ENCODE results near the gene LRRK1. TPM values are rescaled to one million over a fixed set of nuclear protein-coding genes. Genes with fewer than 3 reads are reported as not detected.

The LRRK1 gene
- total RNA-seq, 2 experiments from 2014 or later, result 0.29 to 0.30 TPM

DNA sequence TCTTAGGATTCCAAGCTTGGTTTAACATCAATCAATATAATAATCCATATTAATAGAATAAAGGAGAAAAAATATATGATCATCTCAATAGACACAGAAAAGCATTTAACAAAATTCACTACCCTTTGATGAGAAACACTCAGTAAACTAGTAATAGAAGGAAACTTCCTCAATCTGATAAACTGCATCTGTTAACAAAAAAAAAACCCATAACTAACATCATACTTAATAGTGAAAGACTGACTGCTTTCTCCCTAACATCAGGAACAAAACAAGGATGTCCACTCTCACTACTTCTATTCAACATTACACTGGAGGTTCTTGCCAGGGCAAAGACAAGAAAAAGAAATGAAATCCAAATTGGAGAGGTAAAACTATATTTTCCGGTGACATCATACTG lies 30.5 kb downstream of the LRRK1 start:
- no peak overlapping the region for H3K4me3 Mint-ChIP-seq
- no peak for DNase-seq
- no peaks in the 10 kb centered on the region for H3K4me1 Mint-ChIP-seq
- no peaks in the 10 kb centered on the region for H3K9me3 Mint-ChIP-seq
- H3K27me3 Mint-ChIP-seq, result peaks cover 27% of the 10 kb centered on the region
- no peaks in the 10 kb centered on the region for H3K36me3 Mint-ChIP-seq
- H3K27ac Mint-ChIP-seq, result no peak overlapping the region

DNA sequence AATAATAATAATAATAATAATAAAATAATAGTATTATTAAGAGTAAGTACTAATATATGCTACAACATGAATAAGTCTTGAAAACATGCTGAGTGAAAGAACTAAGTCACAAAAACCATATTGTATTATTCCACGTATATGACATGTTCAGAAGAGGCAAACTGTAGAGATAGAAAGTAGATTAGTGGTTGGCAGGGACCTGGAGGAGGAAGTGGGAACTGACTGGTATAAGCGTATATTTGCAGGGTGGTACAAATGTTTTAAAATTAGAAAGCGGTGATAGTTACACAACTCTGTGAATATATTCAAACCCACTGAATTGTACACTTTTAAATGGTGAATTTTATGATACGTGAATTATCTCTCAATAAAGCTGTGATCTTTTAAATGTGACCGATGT lies 32.8 kb downstream of the LRRK1 start:
- Mint-ChIP-seq H3K27me3 (peaks cover 32% of the 10 kb centered on the region), H3K4me1 (no peaks in the 10 kb centered on the region), H3K27ac (no peak overlapping the region), H3K4me3 (no peak overlapping the region), H3K9me3 (no peaks in the 10 kb centered on the region), H3K36me3 (no peaks in the 10 kb centered on the region)
- no peak for DNase-seq

DNA sequence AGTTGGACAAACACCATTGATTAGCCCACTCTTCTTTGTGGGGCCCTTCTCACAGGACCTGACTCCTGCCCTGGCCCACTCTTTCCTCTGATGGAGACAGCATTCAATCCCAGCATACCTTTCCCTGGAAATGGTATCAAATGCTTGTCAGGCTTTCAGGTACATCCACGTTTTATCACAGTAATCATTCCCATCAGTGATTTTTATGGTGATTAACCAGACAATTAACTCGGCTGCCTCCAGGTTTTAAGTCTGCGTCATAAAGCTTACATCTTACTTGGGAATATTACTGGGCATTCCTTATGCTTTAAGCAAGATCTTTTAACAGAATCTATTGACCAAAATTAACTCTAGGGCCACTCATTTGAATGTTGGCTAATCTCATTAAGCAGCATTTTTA lies 33.4 kb downstream of the LRRK1 start:
- DNase-seq, result no peak
- no peak overlapping the region for H3K27ac Mint-ChIP-seq
- H3K27me3 Mint-ChIP-seq, result peaks cover 32% of the 10 kb centered on the region
- no peaks in the 10 kb centered on the region for H3K36me3 Mint-ChIP-seq
- no peak overlapping the region for H3K4me3 Mint-ChIP-seq
- H3K9me3 Mint-ChIP-seq, result no peaks in the 10 kb centered on the region
- H3K4me1 Mint-ChIP-seq, result no peaks in the 10 kb centered on the region

DNA sequence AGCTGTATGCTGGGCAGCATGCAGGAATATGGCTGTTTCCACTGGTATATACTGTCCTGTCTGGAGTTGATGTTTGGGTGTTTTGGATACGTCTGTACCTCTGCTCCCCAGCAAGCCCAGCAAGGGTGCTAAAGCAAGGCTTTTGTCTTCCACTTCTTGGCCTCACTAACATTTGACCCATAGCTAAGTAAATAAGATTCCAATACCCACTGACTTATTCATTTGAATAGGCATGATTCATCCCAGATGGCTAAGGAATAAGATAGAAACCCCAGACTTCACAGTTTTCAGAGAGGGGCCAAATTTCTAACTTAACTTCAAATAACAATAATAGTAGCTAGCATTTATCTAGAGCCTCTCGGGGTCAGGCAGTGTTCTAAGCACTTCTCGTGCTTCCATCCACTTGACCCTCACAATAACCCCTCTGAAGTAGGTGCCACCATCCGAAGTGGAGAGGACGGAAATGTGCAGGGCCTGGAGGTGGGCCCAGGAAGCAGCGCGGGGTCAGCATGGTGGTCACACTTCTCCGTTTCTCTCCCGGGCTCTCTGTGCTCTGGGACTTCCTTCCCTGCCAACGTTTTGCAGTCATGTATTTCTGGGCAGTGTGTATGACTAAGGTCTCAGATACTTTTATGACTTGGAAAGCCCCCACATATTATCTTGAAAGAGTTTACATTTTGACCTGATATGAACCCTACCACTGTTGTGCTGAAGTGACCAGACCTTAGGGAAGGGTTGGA lies 39.3 kb downstream of the LRRK1 start:
- H3K4me3 Mint-ChIP-seq, result no peak overlapping the region
- no peaks in the 10 kb centered on the region for H3K4me1 Mint-ChIP-seq
- H3K27ac Mint-ChIP-seq, result no peak overlapping the region
- no peaks in the 10 kb centered on the region for H3K9me3 Mint-ChIP-seq
- H3K36me3 Mint-ChIP-seq, result no peaks in the 10 kb centered on the region
- no peak for DNase-seq
- H3K27me3 Mint-ChIP-seq, result peaks cover 40% of the 10 kb centered on the region

DNA sequence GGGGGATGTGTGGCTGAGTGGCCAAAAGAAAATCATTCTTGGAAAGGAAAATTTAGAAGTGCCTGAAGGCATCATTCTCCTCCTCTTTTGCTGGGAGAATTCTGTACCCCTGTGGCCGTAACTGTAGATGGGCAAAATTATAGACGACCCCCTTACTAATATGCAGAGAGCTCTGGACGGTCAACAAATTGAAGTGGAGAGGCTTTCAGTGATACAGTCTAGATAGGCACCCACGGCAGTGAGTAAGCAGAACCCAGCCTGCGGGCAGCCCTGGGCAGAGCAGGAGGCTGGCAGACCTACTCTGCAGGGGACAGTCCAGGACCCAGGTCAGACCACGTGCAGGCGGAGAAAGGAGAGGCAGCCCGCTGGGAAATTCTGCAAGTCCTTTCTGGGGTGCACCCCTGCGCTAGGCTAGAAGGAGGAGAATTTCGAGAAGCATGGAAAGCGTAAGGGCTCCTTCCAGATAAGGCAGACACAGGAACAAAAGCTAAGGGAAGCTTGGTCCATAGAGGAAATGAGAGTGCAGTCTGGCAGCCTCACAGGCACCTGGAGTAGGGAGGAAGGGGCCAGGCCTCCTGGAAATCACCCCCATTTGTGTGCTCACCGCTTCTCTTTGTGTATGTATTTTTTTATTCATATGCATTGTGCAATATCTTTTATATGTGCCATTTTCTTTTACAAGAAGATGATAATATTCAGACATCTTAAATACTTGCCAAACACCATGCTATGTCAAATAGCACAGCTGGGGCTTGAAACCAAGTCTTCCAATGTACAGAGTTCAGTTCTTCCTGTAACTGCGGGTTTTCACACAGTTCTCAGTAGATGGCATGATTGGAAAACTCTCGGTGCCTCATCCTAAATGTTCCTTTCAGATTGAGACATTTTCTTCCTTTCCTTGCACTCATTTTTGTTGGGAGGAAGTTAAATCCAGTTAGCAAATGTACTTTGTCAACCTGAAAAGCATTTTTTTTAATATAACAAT lies 40.2 kb downstream of the LRRK1 start:
- DNase-seq, result no peak
- no peak overlapping the region for H3K27ac Mint-ChIP-seq
- no peaks in the 10 kb centered on the region for H3K9me3 Mint-ChIP-seq
- no peak overlapping the region for H3K4me3 Mint-ChIP-seq
- peaks cover 40% of the 10 kb centered on the region for H3K27me3 Mint-ChIP-seq
- H3K36me3 Mint-ChIP-seq, result no peaks in the 10 kb centered on the region
- no peaks in the 10 kb centered on the region for H3K4me1 Mint-ChIP-seq

DNA sequence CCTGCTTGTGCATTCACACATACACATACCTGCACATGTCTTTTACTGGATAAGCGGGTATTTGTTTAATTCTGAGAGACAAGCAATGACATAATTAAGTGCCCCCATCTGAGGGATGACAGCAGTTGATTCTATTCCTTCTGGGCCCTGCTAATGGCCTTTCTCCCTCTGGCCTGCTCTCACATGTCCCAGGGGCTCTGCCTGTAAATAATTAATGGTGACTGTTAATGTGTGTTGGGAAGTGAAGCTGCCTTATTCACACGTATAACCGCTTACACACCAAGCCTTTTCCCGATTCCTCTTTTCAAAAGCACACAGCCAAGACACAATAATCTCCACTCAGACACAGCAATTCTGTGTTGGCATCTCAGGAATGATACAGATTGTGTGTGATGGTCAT lies 47.8 kb downstream of the LRRK1 start:
- H3K4me1 Mint-ChIP-seq, result no peaks in the 10 kb centered on the region
- no peak overlapping the region for H3K4me3 Mint-ChIP-seq
- no peaks in the 10 kb centered on the region for H3K36me3 Mint-ChIP-seq
- DNase-seq, result no peak
- no peaks in the 10 kb centered on the region for H3K9me3 Mint-ChIP-seq
- no peak overlapping the region for H3K27ac Mint-ChIP-seq
- H3K27me3 Mint-ChIP-seq, result peaks cover 61% of the 10 kb centered on the region

DNA sequence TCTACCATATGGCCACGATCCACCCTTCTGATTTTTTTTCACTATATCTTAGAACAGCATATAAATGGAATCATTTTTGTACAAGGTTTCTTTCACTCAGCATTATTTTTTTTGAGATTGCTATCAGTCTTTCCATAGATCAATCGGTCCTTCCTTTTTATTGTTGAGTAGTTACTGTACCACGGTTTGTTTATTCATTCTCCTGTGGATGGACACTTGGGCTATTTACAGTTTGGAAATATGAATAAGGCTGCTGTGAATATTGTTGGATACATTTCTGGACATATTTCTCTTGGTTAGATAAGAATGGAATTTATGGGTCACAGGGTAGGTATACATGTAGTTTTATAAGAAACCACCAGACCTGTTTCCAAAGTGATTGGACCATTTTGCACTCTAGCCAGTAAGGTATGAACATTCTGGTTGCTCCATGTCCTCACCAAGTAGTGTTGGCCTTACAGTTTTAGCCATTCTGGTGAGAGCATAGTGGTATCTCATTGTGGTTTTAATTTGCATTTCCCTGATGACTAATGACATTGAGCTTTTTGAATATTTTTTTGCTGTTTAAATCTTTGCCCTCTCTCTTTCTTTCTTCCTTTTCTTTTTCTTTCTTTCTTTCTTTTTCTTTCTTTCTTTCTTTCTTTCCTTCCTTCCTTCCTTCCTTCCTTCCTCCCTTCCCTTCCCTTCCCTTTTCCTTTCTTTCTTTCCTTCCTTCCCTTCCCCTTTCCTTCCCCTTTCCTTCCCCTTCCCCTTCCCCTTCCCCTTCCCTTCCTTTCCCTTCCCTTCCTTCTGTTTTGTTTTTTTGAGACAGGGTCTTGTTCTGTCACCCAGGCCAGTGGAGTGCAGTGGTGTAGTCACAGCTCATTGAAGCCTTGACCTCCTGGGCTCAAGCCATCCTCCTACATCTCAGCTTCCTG lies 49.2 kb downstream of the LRRK1 start:
- no peak for DNase-seq
- H3K27me3 Mint-ChIP-seq, result peaks cover 65% of the 10 kb centered on the region
- H3K27ac Mint-ChIP-seq, result no peak overlapping the region
- H3K36me3 Mint-ChIP-seq, result no peaks in the 10 kb centered on the region
- no peaks in the 10 kb centered on the region for H3K9me3 Mint-ChIP-seq
- H3K4me3 Mint-ChIP-seq, result no peak overlapping the region
- no peaks in the 10 kb centered on the region for H3K4me1 Mint-ChIP-seq

DNA sequence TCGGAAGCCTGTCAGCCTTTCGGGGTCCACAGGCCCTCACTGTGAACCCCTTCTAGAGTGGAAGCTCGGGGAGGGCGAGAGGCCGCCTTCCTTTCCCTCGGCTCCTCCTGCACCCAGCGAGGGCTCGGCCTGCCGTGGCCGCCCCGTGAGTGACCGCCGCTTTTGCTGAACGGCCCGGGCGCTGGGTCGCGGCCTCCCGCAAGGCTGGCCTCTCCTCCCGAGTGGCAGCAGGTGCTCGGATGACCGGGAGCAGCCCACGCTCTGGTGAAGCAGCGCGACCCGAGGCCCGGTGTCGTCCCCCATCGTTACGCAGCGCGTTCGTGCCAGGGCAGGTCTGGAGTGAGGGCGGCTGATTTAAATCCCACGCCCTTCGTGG lies 53.8 kb downstream of the LRRK1 start:
- Mint-ChIP-seq H3K27ac (no peak overlapping the region), H3K4me1 (no peaks in the 10 kb centered on the region), H3K27me3 (peaks cover 67% of the 10 kb centered on the region), H3K4me3 (no peak overlapping the region), H3K9me3 (no peaks in the 10 kb centered on the region), H3K36me3 (no peaks in the 10 kb centered on the region)
- DNase-seq, result no peak

DNA sequence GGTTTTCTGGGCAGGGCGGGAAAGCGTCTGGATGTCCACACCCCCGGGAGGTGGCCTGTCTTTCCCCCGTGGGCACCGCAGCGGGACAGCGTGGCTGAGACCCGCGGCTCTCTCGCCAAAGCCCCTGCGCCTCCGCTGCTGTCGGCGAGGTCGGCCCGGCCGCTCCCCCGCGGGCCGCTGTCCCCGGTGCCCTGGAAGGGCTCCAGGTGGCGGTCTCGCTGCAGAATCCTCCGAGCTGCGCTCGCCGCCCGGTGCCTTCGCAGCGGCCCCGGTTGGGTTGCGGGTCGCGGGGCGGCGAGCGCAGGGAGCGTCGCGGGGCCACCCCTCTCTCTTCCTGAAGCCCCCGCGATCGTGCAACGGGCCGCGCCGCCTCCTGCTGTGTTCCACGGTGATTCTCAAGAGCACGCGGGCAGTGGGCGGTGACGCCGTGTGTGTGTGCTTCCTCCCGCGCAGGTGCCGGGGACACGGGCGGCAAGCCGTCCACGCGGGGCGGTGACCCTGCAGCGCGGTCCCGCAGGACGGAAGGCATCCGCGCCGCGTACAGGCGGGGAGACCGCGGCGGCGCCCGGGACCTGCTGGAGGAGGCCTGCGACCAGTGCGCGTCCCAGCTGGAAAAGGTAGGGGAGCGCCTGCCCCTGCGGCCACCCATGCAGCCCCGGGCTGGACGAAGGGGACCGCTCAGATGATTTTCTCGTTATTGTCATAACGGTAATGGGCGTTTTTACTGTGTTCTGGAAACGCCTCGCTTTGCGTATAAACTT lies 54.4 kb downstream of the LRRK1 start:
- Mint-ChIP-seq H3K27me3 (peaks cover 64% of the 10 kb centered on the region), H3K4me3 (no peak overlapping the region)
- peak; percentile 7 for DNase-seq

DNA sequence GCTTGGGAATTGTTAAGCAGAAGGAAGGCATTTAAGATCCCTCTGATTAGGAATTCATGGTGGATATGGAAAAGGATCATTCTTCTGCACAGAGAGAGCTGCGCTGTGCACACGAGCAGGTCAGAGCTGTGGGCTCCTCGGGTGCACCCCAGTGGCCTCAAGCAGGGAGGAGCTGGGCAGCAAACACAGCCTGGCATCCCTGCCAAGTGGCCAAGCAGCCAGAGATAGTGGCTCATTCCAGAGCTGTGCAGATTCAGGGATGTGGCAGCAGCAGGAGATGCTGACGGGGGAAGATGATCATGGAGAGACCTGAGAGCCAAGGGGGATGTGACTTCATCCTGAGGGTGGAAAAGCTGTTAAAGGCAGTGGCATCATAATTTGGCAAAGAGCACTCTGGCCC lies 55.9 kb downstream of the LRRK1 start:
- H3K9me3 Mint-ChIP-seq, result peaks cover 3% of the 10 kb centered on the region
- no peak overlapping the region for H3K4me3 Mint-ChIP-seq
- H3K27me3 Mint-ChIP-seq, result peaks cover 49% of the 10 kb centered on the region
- no peak for DNase-seq
- H3K27ac Mint-ChIP-seq, result no peak overlapping the region
- H3K36me3 Mint-ChIP-seq, result no peaks in the 10 kb centered on the region
- H3K4me1 Mint-ChIP-seq, result no peaks in the 10 kb centered on the region

More for the DNA sequence above, 54.4 kb downstream of the LRRK1 start:
- no peaks in the 10 kb centered on the region for H3K9me3 Mint-ChIP-seq
- H3K36me3 Mint-ChIP-seq, result no peaks in the 10 kb centered on the region
- no peak overlapping the region for H3K27ac Mint-ChIP-seq
- H3K4me1 Mint-ChIP-seq, result no peaks in the 10 kb centered on the region

DNA sequence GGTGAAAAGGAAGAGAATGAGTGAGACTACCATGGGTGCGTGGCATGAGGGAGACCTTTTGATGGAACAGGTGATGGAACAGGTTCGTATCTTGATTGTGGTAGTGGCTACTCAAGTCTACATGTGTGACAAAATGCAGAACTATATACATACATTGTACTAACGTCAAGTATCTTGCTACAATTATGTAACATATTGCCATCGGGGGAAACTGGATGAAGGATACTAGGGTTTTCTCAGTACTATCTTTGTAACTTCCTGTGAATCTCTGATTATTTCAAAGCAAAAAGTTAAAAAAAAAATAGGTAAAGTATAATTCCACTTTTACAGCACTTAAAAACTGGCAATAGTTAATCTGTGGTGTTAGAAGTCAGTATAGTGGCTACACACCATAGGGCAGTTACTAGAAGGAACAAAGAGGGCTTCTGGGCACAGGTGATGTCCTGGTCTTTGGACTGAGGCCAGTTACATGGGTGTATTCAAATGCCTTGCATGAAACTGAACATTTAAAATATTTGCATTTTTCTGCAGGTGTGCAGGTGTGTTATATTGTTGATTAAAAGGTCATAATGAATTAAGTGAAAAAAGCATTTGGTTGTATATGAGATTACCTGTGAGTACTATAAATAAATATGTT lies 61.4 kb downstream of the LRRK1 start:
- H3K4me1 Mint-ChIP-seq, result no peaks in the 10 kb centered on the region
- H3K4me3 Mint-ChIP-seq, result no peak overlapping the region
- H3K27me3 Mint-ChIP-seq, result peaks cover 4% of the 10 kb centered on the region
- no peak overlapping the region for H3K27ac Mint-ChIP-seq
- H3K9me3 Mint-ChIP-seq, result peaks cover 7% of the 10 kb centered on the region
- no peaks in the 10 kb centered on the region for H3K36me3 Mint-ChIP-seq
- DNase-seq, result no peak

DNA sequence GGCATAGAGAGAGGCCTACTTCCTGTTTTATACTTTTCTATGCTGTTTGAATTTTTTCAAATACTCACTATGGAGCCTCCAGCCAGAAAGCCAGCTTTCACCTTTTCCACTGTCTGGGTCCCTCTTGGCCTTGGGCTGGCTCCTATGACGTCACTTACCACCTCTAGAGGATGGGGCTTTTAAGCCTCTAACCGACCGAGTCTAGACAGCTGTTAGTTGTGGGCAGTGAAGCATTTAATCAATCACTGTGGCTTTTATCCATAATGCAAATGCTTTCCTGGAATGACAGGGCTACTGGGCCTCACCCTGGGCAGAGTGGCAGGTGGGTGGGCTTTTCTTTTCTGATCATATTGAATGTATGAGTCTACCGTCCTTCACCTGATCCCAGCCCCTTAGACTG lies 61.9 kb downstream of the LRRK1 start:
- Mint-ChIP-seq H3K9me3 (peaks cover 7% of the 10 kb centered on the region), H3K4me1 (no peaks in the 10 kb centered on the region), H3K4me3 (no peak overlapping the region), H3K27me3 (no peaks in the 10 kb centered on the region), H3K36me3 (no peaks in the 10 kb centered on the region), H3K27ac (no peak overlapping the region)
- no peak for DNase-seq

DNA sequence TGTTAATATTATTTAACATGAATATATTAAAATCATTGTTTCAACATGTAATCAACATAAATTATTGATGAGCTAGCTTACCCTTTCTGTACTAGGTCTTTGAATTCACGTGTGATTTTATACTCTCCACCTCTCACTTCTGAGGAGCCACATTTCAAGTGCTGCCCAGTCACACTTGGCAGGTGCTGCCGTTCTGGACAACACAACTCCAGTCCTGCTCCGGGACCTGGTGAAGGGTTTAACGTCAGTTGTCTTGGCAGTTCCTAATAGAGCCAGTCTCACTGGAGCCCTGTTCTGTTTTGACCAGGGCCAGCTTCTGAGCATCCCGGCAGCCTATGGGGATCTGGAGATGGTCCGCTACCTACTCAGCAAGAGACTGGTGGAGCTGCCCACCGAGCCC lies 64.1 kb downstream of the LRRK1 start:
- Mint-ChIP-seq H3K4me1 (no peaks in the 10 kb centered on the region), H3K36me3 (no peaks in the 10 kb centered on the region), H3K27me3 (no peaks in the 10 kb centered on the region), H3K9me3 (peaks cover 7% of the 10 kb centered on the region), H3K27ac (no peak overlapping the region), H3K4me3 (no peak overlapping the region)
- no peak for DNase-seq

DNA sequence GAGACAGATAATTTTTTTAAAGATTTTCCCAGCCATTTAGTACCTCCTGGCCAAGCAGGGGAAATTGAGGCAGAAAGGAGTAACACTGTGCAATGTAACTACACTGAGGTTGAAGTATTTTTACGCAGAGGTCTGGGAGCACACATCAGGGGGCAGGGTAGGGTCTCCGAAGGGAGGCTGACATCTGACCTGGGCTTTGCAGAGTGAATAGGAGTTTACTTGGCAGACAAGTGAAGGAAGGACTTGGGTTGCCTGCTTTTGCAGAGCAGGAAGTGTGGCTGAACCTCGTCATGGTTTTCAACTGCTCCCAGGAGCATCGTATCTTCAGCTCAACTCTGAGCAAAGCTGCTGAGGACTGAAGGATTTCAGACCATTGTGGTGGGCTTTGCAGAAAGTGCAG lies 66.2 kb downstream of the LRRK1 start:
- H3K9me3 Mint-ChIP-seq, result peaks cover under 1% of the 10 kb centered on the region
- H3K36me3 Mint-ChIP-seq, result no peaks in the 10 kb centered on the region
- peaks cover 3% of the 10 kb centered on the region for H3K27me3 Mint-ChIP-seq
- no peak overlapping the region for H3K4me3 Mint-ChIP-seq
- no peak for DNase-seq
- no peak overlapping the region for H3K27ac Mint-ChIP-seq
- no peaks in the 10 kb centered on the region for H3K4me1 Mint-ChIP-seq

Data from activated naive CD8-positive, alpha-beta T cell treated with anti-CD3 and anti-CD28 coated beads for 36 hours (primary cell).